HG02884 (cell line): ENCODE measurements around the gene SPSB2.

Source experiments
- ATAC-seq: cut with Tn5 transposase; IDR thresholded peaks from one replicate; pipeline ENCODE4 v1.9.1; 2021; ENCODE audit warnings: mild to moderate bottlenecking, moderate library complexity; ENCODE audit not compliant: unreplicated experiment

The SPSB2 gene

DNA sequence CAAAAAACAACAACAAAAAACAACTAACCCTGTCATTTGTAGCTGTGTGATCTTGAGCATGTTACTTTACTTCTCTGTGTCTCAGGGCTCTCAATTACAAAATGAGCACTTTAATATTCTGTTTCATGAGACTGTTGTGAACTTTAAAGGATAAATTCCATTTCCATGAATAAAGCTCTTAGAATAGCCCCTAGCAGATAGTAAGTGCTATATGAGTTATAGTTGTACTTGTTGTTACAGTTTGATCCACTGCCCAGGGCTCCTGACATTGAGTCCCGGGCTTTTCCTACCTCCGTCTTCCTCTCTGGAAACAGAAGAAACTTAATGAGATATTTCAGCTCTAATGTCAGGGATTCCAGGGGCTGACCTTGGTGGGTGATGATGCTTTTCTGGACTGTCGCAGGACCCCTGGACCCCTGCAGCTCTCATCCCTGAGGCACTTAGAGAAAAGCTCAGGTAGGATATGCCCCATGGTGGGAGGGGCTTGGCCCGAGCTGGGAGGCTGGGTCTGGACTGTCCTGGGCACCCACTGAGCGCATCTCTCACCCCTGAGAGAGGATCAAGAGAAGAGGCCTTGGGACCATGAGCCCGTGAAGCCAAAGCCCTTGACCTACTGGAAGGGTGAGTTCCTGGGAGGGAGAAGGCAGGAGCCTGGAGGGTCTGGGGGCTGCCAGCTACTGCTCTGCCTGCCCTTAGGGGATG, 39.8 kb downstream of the SPSB2 start:
- no peak for ATAC-seq

- no peak for ATAC-seq
Observed at GRCh38 chr12:6832125-6832524, 41.0 kb downstream of the SPSB2 start.

DNA sequence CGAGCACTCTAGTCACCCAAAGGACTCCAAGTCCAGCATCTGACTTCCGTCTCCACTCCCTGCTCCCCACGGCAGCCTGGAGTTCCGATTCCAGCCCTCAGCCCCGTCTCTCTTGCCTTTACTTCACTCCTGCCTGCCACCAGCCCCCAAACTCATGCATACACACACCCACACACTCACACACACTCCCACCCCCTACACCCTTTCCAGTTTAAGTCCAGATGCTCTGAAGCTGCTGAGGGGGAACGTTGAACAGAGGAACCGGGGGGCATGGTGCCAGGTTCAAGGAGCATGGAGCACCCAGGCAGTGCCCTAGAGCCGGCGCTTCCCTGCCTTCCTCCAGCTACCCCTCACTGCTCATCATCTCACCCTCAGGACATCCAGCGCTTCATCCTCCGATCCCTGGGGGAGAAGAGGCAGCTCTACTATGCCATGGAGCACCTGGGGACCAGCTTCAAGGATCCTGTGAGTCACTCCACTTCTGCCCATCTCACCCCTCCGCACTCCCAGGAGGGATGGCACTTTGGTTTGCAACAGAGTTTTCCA, 41.6 kb downstream of the SPSB2 start:
- no peak for ATAC-seq

DNA sequence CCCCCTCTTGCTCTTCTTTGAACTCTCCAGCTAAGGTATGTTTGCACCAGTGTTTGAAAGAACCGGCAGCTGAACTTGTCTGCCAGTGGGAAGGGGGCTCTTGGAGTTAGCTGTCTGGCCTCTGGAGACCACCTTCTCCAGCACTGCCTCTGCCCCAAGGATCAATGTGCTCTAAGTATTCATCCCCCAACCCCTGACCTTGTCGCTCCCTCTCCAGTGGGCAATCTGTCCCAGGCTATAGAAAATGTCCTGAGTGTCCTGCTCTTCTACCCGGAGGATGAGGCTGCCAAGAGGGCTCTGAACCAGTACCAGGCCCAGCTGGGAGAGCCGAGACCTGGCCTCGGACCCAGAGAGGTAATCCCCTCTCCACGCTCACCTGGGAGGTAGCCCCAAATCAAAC, 42.1 kb downstream of the SPSB2 start:
- ATAC-seq, result no peak

- no peak for ATAC-seq
Observed at GRCh38 chr12:6830286-6830890, 42.7 kb downstream of the SPSB2 start.

GRCh38 chr12:6829536-6830220, 43.4 kb downstream of the SPSB2 start:
- no peak for ATAC-seq

- ATAC-seq, result no peak
Observed at GRCh38 chr12:6828781-6829535, 44.1 kb downstream of the SPSB2 start.

DNA sequence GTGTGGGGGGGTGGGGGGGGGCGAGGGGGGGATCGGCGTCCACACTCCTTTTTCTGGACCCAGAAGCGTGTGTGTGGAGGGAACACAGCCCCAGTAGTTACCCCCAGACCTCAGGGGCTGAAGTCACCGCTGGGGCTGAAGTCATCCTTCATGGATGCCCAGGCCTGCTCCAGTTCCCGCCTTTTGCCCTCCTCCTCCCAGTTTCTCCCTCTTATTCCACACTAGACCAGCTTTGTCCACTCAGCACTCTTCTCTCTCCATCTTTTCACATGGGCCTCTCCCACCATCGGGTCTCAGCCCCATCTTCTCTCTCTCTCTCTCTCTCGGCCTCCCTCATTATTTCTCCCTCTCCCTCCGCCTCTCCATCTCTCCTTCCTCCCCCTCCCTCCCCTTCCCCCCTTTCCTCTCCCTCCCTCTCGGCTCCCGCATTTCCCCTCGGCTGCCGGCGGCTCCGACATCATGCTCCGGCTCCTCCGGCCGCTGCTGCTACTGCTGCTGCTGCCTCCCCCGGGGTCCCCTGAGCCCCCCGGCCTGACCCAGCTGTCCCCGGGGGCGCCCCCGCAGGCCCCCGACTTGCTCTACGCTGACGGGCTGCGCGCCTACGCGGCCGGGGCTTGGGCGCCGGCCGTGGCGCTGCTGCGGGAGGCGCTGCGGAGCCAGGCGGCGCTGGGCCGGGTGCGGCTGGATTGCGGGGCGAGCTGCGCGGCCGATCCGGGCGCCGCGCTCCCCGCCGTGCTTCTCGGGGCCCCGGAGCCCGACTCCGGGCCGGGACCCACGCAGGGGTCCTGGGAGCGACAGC, 44.9 kb downstream of the SPSB2 start, which contains the start of gene P3H3:
TSS of gene P3H3 (plus strand) at position 426 of the 799 bp plus-strand sequence. CDS start at position 460, 34 bp downstream.
- no peak for ATAC-seq

DNA sequence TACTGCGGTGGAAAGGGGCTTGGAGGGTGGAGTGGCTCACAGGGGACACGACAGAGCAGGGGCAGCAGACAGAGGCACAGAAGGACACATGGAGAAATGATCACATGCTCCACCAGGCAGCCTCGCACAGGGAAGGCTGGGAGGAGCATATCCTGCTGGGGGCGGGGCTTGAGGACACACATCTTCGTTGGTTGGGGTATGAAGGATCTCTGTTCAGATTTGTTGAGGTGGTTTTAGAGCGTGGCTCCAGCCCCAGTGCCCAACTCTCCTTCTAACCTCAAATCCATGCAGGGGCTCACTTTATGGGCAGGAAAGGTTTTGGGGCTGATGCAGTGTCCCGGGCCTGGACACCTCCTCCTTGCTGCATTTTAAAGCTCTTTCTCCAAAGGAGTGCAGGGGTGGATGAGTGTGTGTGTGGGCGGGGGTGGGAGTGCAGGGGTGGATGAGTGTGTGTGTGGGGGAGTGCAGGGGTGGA, 45.6 kb downstream of the SPSB2 start:
- no peak for ATAC-seq

GRCh38 chr12:6826734-6827436, 46.2 kb downstream of the SPSB2 start:
- no peak for ATAC-seq

GRCh38 chr12:6826125-6826733, 46.9 kb downstream of the SPSB2 start:
- ATAC-seq, result no peak

DNA sequence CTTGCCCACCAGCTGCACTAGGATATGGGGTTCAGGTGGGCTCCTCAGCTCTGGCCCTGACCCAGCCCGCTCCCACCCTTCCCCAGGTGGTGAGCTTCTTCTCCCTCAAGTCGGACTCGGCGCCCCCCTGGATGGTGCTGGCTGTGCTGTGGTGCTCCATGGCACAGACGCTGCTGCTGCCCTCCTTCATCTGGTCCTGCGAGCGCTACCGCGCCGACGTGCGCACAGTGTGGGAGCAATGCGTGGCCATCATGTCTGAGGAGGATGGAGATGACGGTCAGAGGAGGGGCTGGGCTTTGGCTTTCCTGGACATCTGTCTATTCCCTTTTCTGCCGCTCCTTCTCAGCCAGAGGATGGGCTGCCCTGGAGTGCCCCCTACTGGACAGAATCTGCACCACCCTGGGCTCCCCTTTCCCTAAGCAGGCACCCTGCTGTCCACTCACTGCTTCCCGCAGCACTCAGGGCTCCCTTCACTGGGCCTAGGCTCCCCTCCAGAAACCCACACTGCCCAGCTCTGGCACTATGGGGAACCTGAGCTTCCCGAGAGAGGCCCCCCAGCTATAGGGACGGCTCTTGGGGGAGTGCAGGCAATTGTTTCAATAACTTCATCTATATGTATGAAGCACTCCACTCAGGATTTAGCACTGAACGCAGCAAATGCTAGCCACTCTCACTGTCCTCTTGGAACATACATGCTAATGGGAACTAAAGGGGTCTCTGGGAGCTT, 47.5 kb downstream of the SPSB2 start:
- no peak for ATAC-seq

- no peak for ATAC-seq
Observed at GRCh38 chr12:6824901-6825381, 48.2 kb downstream of the SPSB2 start.

GRCh38 chr12:6824085-6824775, 48.9 kb downstream of the SPSB2 start:
- no peak for ATAC-seq

DNA sequence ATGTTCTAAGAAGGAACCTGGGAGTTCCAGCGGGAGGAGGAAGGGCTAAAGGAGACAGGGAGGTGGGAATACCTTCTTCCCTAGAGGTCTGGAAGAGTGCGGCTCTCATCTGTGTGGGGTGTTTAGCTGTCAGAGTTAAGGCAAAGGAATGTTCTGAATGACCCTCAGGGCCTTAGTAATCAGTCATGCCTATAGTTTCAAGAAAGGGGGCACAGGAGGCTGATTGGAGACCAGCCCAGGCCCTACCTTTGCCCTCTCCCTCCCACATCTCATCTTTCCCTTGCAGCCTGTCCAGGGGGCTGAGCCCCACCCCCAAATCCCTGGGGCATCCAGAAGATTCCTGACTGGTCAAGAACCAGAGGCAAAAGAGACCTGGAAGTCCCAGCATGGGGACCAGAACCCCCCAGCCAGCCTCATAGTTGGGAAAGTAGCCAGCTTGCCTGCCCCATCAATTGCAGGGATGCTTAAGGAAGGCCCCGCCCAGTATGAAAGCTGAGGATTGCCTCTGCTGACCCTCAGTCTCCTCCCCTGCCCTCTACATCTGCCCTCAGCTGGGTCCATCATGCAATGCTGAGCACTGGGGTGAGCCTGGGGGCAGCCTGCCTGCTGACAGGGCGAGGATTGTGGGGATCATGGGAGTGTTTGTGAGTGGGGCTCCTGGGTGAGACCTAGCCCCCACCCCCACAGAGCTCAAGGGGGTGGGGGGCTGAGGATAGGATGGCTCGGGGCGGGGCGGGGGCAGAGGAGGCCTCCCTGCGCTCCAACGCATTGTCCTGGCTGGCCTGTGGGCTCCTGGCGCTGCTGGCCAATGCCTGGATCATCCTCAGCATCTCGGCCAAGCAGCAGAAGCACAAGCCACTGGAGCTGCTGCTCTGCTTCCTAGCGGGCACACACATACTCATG, 49.7 kb downstream of the SPSB2 start:
- no peak for ATAC-seq

DNA sequence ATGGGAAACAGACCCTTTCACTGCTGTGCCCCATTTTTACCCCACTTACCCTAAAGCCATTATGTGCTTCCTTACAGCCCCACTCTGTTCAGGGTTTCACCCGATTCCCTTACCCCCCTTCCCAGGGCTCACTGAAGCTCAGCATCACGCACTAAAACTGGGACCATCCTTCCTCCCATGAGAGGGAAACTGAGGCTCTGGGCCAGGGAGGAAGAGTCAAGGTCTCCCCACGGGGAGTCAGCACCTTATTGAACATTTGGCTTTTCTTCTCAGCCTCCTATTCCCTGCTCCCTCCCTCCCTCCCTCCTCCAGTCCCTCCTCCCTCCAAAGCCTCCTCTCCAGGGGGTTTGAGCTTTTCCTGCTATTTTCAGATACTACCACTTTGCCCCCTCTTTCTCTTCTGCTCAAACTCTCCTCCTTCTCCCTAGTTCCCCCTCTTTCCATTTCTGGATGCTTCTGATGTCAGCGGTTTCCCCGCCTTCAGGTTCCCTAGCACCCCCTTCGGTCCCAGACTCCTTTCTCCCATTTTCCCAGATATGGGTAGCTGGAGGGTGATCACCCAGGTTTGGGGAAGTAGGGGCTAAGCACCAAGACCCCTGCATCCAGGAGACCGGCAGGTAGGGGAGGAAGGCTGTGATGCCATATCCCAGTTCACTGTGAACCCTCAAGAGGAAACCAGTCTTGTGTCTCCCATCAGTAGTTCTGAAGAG, 50.5 kb downstream of the SPSB2 start:
- no peak for ATAC-seq
